Activated T-helper 17 cell treated with anti-CD3 and anti-CD28 coated beads, Interleukin-2, amount 50 U/mL, for 72 hours (primary cell): ENCODE results near the gene ELF3. TPM values are rescaled to one million over a fixed set of nuclear protein-coding genes. Genes with fewer than 3 reads are reported as not detected.
A peak's percentile ranks its signal among the peaks of the same experiment; 100 is the strongest.
"Not testable (repeated sequence)": the region's sequence is repeated elsewhere in the genome, so short reads cannot be mapped to it uniquely, and the experiment has no call there.

ENCODE experiments used
- ATAC-seq: fragments of 150-1000 bp; cut with Tn5 transposase; replicated peaks from 2 replicates; pipeline ENCODE4 v1.10.0; 2021; ENCODE audit warnings: mild to moderate bottlenecking, moderate library complexity
- H3K27ac Mint-ChIP-seq: one replicate; pipeline ENCODE4 v1.8.0; 2022; ENCODE audit warnings: mixed read lengths
- H3K27me3 Mint-ChIP-seq: one replicate; pipeline ENCODE4 v1.8.0; 2022; ENCODE audit warnings: mixed read lengths
- H3K36me3 Mint-ChIP-seq: one replicate; pipeline ENCODE4 v1.8.0; 2022; ENCODE audit warnings: low read depth, mild to moderate bottlenecking, mixed read lengths
- H3K4me1 Mint-ChIP-seq: one replicate; pipeline ENCODE4 v1.8.0; 2022; ENCODE audit warnings: mixed read lengths
- H3K4me3 Mint-ChIP-seq: one replicate; pipeline ENCODE4 v1.8.0; 2022; ENCODE audit warnings: mild to moderate bottlenecking, mixed read lengths
- H3K9me3 Mint-ChIP-seq: one replicate; pipeline ENCODE4 v1.8.0; 2022; ENCODE audit warnings: mixed read lengths
- total RNA-seq, 2 donors: library from RNA; stranded (reverse); gene quantifications; one replicate each; pipeline ENCODE4 v1.2.3, GENCODE V29; 2022

The ELF3 gene
- total RNA-seq, 2 donors from 2014 or later = 0.32 to 0.64 TPM

GRCh38 chr1:202037706-202038296, 27.4 kb downstream of the ELF3 start:
- H3K4me1 Mint-ChIP-seq = peaks cover 3% of the 10 kb centered on the region
- H3K4me3 Mint-ChIP-seq = no peak overlapping the region
- no peak overlapping the region for H3K27ac Mint-ChIP-seq
- H3K27me3 Mint-ChIP-seq = peaks cover 3% of the 10 kb centered on the region
- peak; percentile 11 for ATAC-seq
- no peaks in the 10 kb centered on the region for H3K9me3 Mint-ChIP-seq
- no peaks in the 10 kb centered on the region for H3K36me3 Mint-ChIP-seq

- Mint-ChIP-seq H3K4me1 (peaks cover 3% of the 10 kb centered on the region), H3K27me3 (peaks cover 1% of the 10 kb centered on the region), H3K36me3 (no peaks in the 10 kb centered on the region), H3K9me3 (no peaks in the 10 kb centered on the region), H3K27ac (no peak overlapping the region), H3K4me3 (no peak overlapping the region)
- ATAC-seq = no peak
Measured at GRCh38 chr1:202038688-202039346, 28.4 kb downstream of the ELF3 start.

- H3K4me3 Mint-ChIP-seq = no peak overlapping the region
- peaks cover 6% of the 10 kb centered on the region for H3K27me3 Mint-ChIP-seq
- no peaks in the 10 kb centered on the region for H3K36me3 Mint-ChIP-seq
- no peak for ATAC-seq
- H3K27ac Mint-ChIP-seq = no peak overlapping the region
- no peaks in the 10 kb centered on the region for H3K9me3 Mint-ChIP-seq
- no peaks in the 10 kb centered on the region for H3K4me1 Mint-ChIP-seq
Measured at GRCh38 chr1:202045705-202046104, 35.3 kb downstream of the ELF3 start.

GRCh38 chr1:202046227-202046626, 35.8 kb downstream of the ELF3 start:
- H3K27me3 Mint-ChIP-seq = peaks cover 6% of the 10 kb centered on the region
- no peaks in the 10 kb centered on the region for H3K4me1 Mint-ChIP-seq
- H3K36me3 Mint-ChIP-seq = no peaks in the 10 kb centered on the region
- H3K4me3 Mint-ChIP-seq = no peak overlapping the region
- H3K27ac Mint-ChIP-seq = no peak overlapping the region
- no peaks in the 10 kb centered on the region for H3K9me3 Mint-ChIP-seq
- no peak for ATAC-seq

- Mint-ChIP-seq H3K27me3 (peaks cover 6% of the 10 kb centered on the region), H3K4me3 (no peak overlapping the region), H3K4me1 (no peaks in the 10 kb centered on the region), H3K36me3 (no peaks in the 10 kb centered on the region), H3K27ac (no peak overlapping the region), H3K9me3 (no peaks in the 10 kb centered on the region)
- no peak for ATAC-seq
Measured at GRCh38 chr1:202046748-202047708, 36.6 kb downstream of the ELF3 start.

- Mint-ChIP-seq H3K36me3 (no peaks in the 10 kb centered on the region), H3K27me3 (peaks cover 6% of the 10 kb centered on the region), H3K27ac (no peak overlapping the region), H3K4me1 (no peaks in the 10 kb centered on the region), H3K4me3 (no peak overlapping the region), H3K9me3 (no peaks in the 10 kb centered on the region)
- ATAC-seq = no peak
Measured at GRCh38 chr1:202047977-202048376, 37.6 kb downstream of the ELF3 start.

- H3K9me3 Mint-ChIP-seq = no peaks in the 10 kb centered on the region
- H3K27ac Mint-ChIP-seq = no peak overlapping the region
- H3K27me3 Mint-ChIP-seq = peaks cover 6% of the 10 kb centered on the region
- H3K4me1 Mint-ChIP-seq = no peaks in the 10 kb centered on the region
- no peak overlapping the region for H3K4me3 Mint-ChIP-seq
- H3K36me3 Mint-ChIP-seq = no peaks in the 10 kb centered on the region
- no peak for ATAC-seq
Measured at GRCh38 chr1:202049129-202049528, 38.7 kb downstream of the ELF3 start.

- Mint-ChIP-seq H3K27me3 (no peaks in the 10 kb centered on the region), H3K9me3 (no peaks in the 10 kb centered on the region), H3K27ac (no peak overlapping the region), H3K4me3 (no peak overlapping the region), H3K36me3 (no peaks in the 10 kb centered on the region), H3K4me1 (no peaks in the 10 kb centered on the region)
- no peak for ATAC-seq
Measured at GRCh38 chr1:202054094-202054493, 43.7 kb downstream of the ELF3 start.

GRCh38 chr1:202054673-202055072, 44.3 kb downstream of the ELF3 start:
- H3K4me3 Mint-ChIP-seq, H3K9me3 Mint-ChIP-seq, H3K27ac Mint-ChIP-seq: not testable (repeated sequence)

GRCh38 chr1:202056644-202057334, 46.4 kb downstream of the ELF3 start:
- Mint-ChIP-seq H3K27ac (no peak overlapping the region), H3K4me3 (no peak overlapping the region), H3K36me3 (no peaks in the 10 kb centered on the region), H3K27me3 (peaks cover 3% of the 10 kb centered on the region), H3K4me1 (no peaks in the 10 kb centered on the region), H3K9me3 (no peaks in the 10 kb centered on the region)
- ATAC-seq = no peak

More at GRCh38 chr1:202054673-202055072, 44.3 kb downstream of the ELF3 start:
- not testable (repeated sequence) for ATAC-seq, H3K27me3 Mint-ChIP-seq, H3K36me3 Mint-ChIP-seq, H3K4me1 Mint-ChIP-seq

- not testable (repeated sequence) for H3K27ac Mint-ChIP-seq, H3K9me3 Mint-ChIP-seq, H3K4me1 Mint-ChIP-seq, H3K4me3 Mint-ChIP-seq, H3K27me3 Mint-ChIP-seq, ATAC-seq, H3K36me3 Mint-ChIP-seq
Measured at GRCh38 chr1:202057335-202057704, 46.9 kb downstream of the ELF3 start.

- Mint-ChIP-seq H3K27ac (no peak overlapping the region), H3K36me3 (no peaks in the 10 kb centered on the region), H3K4me3 (no peak overlapping the region)
Measured at GRCh38 chr1:202058001-202058908, 47.9 kb downstream of the ELF3 start.

GRCh38 chr1:202061055-202061454, 50.7 kb downstream of the ELF3 start:
- peaks cover 6% of the 10 kb centered on the region for H3K27me3 Mint-ChIP-seq
- H3K36me3 Mint-ChIP-seq = no peaks in the 10 kb centered on the region
- H3K4me1 Mint-ChIP-seq = no peaks in the 10 kb centered on the region
- no peak overlapping the region for H3K4me3 Mint-ChIP-seq
- H3K9me3 Mint-ChIP-seq = no peaks in the 10 kb centered on the region
- H3K27ac Mint-ChIP-seq = no peak overlapping the region
- no peak for ATAC-seq

More at GRCh38 chr1:202058001-202058908, 47.9 kb downstream of the ELF3 start:
- H3K9me3 Mint-ChIP-seq = no peaks in the 10 kb centered on the region
- no peaks in the 10 kb centered on the region for H3K4me1 Mint-ChIP-seq
- peaks cover 6% of the 10 kb centered on the region for H3K27me3 Mint-ChIP-seq
- ATAC-seq = no peak
